DOHH2 (cell line): Measurements from ENCODE around the gene ELOA.

ENCODE experiments used
- CTCF ChIP-seq: fragments of 200-600 bp; sonication (generic); IDR thresholded peaks from one replicate; pipeline ENCODE4 v1.5.1; 2014; ENCODE audit warnings: antibody characterized with exemption, mild to moderate bottlenecking, low read depth, low read length; ENCODE audit not compliant: poor library complexity, severe bottlenecking
- EZH2phosphoT487 ChIP-seq: fragments of 200-600 bp; sonication (generic); IDR thresholded peaks from 2 replicates; pipeline ENCODE4 v1.6.1; 2017; ENCODE audit warnings: borderline replicate concordance, mild to moderate bottlenecking, antibody characterized with exemption, low read length, moderate library complexity, mixed read lengths

DNA sequence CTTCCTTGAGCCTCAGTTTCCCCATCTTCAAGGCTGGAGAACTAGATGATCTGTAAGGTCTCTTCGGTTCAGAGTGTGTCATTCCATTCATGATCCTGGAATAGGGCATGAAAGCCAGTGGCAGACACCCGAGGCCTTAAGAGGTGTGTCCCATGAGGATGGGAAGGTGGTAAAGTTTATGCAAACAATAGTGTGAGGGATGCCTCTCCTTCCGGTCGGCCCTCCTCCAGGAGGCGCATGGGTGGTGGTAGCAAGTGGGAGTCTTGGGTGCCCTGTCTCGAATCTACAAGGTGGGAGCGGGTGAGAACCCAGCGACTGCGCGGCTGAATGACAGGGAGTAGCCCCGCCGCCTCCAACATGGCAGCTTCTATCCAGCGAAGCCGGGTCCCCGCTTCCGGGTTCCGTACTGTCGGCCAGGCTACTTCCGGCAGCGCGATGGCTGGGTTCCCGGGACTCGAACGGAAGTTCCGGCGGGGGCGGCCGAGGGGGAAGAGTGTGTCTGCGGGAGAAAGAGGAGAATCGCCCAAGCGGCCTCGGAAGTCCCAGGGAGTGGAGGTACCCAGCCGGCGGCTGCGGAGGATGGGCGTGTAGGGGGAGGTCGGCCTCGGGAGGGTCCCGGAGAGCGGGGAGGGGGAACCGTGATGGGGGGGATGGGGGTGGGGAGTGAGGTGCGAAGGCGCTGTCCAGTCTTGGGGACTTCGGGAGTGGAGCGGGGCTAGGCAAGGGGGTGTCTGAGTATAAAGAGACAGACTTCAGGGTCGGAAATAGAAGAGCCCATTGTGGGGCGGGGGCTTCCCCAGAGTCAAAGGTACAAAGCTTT, 47.6 kb downstream of the ELOA start, which contains the start of gene LYPLA2:
- no peak for TF ChIP-seq CTCF
- no peak for TF ChIP-seq EZH2phosphoT487
